MV-4-11 (cell line): ENCODE measurements around the gene LCE7A.

Experiments used
- DNase-seq: peaks from one replicate; lab custom pipeline; 2025; lab: John Stamatoyannopoulos, UW

Gene LCE7A

DNA sequence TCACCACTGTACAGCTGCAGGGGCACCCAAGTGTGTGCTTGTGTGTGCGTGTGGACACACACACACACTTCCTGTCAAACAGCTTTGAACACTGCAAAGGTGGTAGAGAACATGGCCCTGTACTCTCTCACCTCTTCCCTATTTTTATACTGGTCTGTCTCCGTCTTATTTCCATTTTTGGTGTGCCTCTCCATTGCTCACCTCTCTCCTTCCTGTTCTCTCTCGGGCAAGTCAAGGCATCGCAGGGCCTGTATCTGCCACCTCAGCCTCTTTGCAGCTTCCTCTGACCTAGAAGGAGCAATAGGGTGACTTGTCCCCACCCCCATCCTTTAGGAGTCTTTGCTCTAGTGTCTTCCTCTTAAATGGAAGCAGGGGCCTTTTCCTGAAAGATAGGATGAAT lies 20.5 kb downstream of the LCE7A start:
- no peak for DNase-seq

DNA sequence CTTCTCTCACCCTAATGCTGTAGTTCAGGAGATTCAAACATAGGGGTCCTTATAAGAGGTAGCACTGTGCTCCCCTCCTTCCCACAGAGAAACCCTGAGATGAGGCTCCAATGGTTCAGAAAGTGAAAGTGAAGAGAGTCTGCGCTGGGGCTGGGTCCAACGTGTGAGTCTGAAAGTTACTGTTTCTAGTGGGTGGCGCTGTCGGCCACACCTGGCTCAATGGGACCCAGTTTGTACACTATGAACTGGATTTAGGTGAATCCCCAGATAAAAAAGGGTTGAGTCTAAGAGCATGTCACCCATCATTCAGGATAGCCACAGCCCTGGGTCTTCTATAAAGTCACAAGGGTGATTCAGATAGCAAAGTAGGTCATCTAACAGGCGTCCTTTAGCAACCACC lies 21.1 kb downstream of the LCE7A start:
- no peak for DNase-seq

DNA sequence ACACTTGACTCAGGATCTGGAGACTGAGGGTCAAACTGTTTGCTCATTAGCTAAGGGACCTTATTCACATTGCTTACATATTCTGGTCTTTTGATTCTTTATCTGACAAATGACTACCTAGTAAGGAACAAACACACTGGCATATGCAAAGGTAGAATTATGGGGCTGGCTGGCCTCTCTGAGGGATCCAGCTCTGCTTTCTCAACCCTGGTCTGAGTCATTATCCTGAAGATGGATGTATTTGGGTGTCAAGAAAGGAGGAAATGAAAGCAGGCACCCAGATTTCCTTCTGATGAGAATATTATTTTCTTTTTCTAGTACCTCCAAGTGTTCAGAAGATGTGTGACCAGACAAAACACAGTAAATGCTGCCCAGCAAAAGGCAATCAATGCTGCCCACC lies 24.3 kb downstream of the LCE7A start:
- no peak for DNase-seq

DNA sequence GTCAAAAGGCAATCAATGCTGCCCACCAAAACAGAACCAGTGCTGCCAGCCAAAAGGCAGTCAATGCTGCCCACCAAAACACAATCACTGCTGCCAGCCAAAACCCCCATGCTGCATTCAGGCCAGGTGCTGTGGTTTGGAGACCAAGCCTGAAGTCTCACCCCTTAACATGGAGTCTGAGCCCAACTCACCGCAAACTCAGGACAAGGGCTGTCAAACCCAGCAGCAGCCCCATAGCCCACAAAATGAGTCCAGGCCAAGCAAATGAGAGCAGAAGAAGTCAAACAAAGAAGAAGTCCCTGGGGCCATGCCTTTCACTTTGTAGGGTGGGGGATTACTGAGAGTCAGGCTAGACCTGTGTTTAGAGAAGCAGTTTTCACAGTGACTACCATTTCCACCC lies 24.7 kb downstream of the LCE7A start:
- DNase-seq: no peak

DNA sequence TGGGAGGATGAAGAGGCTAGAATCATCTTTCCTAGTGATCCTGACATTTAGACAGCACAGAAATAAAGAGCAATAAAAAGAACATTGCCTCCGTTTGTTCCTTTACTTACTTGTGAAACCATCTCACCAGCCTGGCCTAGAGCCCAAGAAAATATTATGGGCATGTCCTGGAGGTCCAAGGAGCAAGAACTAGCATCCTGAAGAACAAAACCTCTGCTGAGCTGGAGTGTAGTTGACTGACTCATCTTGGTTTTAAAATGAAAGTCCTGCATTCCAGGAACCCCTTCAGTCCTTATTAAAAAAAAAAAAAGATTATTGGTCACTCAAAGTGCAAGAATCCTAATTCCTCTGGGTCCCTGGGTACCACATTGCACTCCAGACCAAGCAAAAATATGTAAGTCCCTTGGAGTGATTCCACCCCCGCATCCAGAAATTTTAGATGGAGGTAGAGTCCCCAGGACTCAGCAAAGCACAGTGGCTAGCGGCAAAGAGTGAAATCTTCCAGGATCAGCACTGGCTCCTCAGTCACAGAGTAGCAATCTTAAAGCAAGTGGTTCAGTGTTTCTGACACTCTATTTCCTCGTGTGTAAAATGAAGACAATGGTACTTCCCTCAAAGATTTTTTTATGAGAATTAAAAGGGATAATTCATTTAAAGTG lies 25.3 kb downstream of the LCE7A start:
- no peak for DNase-seq

DNA sequence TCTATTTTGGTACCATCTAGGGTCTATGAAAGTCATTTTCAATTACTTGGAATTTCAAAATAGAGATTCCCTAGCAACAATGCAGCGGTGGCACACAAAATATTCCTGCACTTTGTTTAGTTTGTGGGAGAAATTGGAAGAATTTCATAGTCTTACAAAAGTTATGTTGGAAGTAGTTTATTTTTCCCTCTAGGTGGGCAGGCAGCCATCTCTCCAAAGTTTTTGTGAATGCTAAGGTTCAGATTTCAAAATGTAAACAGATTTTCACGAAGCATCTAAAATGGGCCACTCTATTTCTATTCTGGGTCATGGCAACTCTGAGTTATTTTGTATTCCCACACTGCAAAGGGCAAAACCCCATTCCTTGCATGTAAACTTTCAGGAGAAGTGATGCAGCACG lies 26.3 kb downstream of the LCE7A start:
- DNase-seq: no peak

DNA sequence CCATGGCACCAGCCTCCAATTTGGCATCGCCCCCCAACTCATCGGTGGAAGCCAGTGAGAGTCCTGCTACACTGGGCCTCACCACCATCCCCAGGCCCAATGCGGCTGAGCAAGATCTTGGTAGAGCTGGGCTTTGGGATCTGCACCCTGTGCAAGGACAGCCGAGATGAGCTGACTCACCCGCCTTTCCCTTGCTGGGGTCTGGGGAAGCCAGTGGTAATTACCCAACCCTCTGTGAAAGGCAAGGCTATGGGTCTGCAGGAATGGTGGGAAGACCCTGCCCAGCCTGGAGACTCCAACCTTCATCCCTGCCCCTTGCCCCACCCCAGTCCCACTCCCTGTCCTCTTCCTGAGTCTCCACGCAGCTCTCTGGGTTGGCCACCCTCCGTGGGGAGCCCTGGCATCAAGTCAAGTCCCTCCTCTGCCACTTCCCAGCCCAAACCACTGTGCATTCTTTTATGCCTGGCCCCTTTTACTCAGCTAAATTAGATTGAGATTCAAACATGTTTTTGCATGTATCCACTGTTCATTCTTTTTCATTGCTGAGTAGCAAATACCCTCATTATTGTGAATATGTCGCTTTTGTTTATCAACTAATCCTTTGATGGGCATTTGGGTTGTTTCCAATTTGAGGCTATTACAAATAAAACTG lies 27.1 kb downstream of the LCE7A start:
- DNase-seq: no peak

DNA sequence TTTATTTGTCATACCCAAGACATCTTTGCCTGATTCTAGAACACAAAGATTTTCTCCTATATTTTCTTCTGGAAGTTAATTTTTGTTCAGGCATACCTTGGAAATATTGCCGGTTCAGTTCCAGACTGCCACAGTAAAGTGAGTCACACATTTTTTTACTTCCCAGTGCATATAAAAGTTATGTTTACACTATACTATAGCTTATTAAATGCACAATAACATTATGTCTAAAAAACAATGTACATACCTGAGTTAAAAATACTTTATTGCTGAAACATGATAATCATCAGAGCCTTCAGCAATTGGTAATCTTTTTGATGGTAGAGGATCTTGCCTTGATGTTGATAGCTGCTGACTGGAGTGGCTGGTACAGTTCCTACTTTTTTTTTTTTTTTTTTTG lies 28.3 kb downstream of the LCE7A start:
- no peak for DNase-seq

DNA sequence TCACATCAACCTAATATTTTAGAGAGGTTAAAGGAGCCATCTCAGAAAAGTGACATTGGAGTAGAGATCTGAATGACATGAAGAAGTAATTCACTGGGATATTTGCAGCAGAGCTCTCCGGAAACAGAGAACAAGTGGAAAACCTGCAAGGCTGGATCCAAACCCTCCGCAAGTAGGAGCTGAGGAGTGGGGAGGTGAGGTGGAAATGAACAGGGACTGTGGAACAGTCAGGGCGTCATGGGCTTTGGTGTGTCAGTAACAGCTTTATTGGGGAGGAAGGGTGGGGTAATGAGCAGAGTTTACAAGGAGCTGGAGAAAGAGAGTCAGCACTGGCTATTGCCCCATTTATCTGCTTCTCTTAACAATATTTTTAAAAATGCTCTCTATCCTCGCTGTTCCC lies 39.2 kb downstream of the LCE7A start:
- no peak for DNase-seq

DNA sequence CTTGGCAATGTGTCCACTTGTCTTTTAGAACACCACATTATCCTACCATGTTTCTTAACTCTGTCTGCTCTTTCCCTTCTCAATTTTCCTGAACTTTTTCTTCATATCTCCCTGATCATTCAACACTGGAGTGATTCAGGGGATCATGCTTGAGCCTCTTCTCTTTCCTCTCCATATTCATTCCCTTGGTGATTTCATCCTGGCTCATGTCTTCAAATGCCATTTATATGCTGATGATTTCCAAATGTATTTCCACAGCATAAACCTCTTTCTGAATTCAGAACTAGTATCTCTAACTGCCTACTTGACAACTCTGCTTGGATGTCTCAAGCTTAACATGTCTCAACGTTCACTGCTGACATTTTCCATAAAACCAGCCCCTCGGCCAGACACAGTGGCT lies 40.1 kb downstream of the LCE7A start:
- DNase-seq: no peak

DNA sequence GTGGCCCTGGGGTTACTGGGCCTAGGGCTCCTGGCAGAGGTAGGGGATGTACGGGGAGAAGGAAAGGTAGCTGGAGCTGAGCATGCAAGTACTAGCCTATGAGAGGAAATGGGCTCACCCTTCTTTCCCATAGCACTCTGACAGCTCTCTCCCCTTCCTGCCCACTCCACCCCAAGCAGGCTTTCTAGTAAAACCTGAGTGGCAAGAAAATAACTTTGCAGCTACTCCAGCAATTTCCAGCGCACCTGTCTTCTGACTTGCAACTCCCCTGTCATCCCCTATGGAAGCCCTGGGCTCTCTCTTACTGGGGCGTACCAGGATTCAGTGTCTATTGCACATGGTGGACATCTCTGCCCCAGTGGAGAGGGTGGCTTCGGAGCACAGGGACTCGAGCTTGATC lies 41.8 kb downstream of the LCE7A start:
- no peak for DNase-seq

DNA sequence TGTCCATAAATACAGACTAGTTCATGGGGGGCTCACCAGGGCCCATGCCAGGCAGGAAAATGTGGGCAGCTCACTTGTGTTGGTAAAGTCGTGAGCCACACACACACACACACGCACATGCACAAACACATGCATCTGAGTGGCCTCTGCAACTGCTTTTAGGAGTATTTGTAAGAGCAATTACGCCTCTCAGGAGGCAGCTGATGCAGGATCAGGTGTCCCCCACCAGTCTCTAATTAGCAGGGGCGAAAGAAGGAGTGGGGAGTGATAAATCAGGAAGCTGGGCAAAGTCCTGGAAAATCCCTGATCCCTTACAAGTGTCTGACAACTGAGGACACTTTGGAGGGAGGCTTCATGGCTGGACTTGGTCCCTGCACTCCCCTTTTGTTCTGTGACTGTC lies 42.8 kb downstream of the LCE7A start:
- DNase-seq: no peak

DNA sequence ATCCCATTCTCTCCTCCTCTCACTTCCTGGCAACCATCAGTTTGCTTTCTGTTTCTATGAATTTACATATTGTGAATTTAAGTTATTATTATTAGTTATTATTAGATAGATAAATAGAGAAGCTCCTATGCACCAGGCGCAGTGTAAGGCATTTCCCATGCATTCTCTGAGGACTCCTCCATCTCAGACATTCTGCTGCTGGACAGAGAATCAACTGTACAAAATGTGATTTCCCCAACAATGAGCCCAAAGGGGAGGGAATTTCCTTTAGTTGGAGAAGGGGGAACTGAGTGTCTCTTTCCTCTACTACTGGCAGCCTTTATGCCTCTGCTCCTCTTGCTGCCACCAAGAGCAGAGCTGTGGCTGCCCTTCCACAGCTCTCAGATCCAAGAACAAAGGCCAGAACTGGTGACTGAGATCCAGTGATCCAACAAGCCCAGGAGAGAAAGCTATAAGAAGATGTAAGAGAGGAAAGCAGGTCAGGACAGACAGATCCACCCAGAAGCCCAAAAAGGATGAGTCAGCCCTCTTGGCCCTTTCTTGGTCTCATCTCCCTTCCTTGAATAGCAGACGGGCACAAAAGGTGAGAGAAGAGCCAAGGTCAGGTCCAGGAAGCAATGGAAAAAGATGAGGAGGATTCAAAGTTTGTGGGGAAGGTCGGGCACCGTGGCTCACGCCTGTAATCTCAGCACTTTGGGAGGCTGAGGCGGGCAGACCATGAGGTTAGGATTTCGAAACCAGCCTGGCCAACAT lies 45.1 kb downstream of the LCE7A start:
- no peak for DNase-seq

DNA sequence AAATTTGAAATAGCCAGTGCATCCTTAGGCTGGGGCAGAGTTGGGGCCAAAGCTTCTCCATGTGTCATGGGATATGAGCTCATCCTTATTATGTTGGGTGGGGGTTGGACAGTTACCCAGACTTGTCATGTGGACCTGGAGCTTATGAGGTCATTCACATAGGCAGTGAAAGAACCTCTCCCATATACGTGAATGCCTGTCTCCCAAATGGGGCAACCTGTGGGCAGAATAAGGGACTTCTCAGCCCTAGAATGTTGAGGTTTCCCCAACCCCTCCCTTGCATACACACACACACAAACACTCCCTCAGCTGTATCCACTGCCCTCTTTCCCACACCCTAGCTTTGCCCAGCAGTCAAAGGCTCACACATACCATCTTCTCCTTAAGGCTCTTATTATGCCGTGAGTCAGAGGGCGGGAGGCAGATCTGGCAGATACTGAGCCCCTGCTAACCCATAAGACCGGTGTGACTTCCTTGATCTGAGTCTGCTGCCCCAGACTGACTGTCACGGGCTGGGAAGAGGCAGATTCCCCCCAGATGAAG lies 46.3 kb downstream of the LCE7A start:
- no peak for DNase-seq

DNA sequence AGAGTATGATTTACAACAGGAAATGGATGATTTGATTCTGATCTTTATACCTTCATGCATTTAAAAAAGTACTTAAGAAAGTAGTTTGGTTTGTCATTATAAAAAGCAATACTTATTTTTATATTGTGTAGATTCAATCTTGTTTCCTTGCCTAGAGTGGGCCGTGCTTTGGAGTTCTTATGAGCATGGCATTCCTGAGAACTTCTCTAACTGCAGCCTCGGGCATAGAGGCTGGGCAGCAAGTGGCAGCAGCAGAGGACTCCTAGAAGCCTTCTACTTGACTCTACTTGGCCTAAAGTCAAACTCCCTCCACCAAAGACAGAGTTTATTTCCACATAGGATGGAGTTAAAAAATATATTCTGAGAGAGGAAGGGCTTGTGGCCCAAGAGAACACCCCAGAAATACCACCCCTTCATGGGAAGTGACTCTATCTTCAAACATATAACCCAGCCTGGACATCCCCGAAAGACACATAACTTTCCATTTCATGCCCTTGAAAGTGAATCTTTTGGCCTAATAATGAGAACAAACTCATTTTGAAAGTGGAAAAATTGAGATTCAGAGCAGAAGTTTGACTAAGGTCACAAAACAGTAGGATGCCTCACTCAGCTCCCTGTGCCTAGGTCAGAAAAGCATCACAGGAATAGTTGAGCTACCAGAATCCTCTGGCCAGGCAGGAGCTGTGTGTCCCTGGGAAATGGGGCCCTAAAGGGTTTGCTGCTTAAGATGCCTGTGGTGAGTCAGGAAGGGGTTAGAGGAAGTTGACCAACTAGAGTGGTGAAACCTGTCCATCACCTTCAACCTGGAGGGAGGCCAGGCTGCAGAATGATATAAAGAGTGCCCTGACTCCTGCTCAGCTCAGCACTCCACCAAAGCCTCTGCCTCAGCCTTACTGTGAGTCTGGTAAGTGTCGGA lies 48.1 kb downstream of the LCE7A start, which contains the start of gene IVL:
TSS of gene IVL (plus strand) at position 861 of the 916 bp plus-strand sequence. CDS start 1,252 bp downstream, outside the sequence.
- no peak for DNase-seq

DNA sequence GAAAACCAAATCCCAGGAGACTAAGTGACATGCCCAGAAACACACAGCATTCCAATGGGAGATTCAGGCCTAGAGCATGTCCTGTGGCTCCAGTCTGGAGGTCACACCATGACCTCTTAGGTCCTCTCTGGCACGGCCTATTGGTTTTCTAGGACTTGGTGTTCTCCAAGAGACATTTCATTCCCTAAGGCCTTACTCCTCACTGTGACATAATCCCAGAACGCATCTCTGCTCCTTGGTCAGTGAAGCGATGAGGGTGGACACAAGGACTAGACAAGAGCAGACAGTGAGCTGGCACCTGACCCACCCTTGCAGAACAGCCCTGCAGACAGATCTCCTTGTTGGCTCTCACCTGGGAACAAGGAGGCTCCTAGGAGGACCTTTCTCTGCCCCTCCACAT lies 49.4 kb downstream of the LCE7A start:
- no peak for DNase-seq
